Measurements from ENCODE around the gene UCHL3.

UCHL3 gene

GRCh38 chr13:75635101-75635827 lies 85.7 kb downstream of the UCHL3 start:
- DNase-seq = no peak

GRCh38 chr13:75635828-75636435 lies 86.3 kb downstream of the UCHL3 start, which contains the start of gene LMO7:
Gene LMO7, plus strand, starts transcription at chr13:75636330. Its CDS starts 328 bp downstream, at chr13:75636658.
- no peak for DNase-seq

- DNase-seq = no peak
Measured at GRCh38 chr13:75636436-75637180, 87.0 kb downstream of the UCHL3 start.

- DNase-seq = no peak
Measured at GRCh38 chr13:75637181-75637750, 87.7 kb downstream of the UCHL3 start.

- no peak for DNase-seq
Measured at GRCh38 chr13:75639454-75639853, 89.9 kb downstream of the UCHL3 start.

GRCh38 chr13:75641026-75641425 lies 91.4 kb downstream of the UCHL3 start:
- no peak for DNase-seq

GRCh38 chr13:75643182-75643581 lies 93.6 kb downstream of the UCHL3 start:
- DNase-seq = no peak

- no peak for DNase-seq
Measured at GRCh38 chr13:75643693-75644092, 94.1 kb downstream of the UCHL3 start.

- no peak for DNase-seq
Measured at GRCh38 chr13:75645141-75645540, 95.5 kb downstream of the UCHL3 start.

GRCh38 chr13:75647126-75647784 lies 97.7 kb downstream of the UCHL3 start:
- DNase-seq = no peak

- no peak for DNase-seq
Measured at GRCh38 chr13:75648446-75648845, 98.9 kb downstream of the UCHL3 start.

- DNase-seq = no peak
Measured at GRCh38 chr13:75651013-75651412, 101.4 kb downstream of the UCHL3 start.

GRCh38 chr13:75652726-75653125 lies 103.1 kb downstream of the UCHL3 start:
- DNase-seq = no peak
